ENCODE measurements around the gene CRIM1. TPM values are rescaled to one million over a fixed set of nuclear protein-coding genes. Genes with fewer than 3 reads are reported as not detected.

The CRIM1 gene
- total RNA-seq: 255 and 376 TPM in 2 replicates

GRCh38 chr2:36355151-36355889 is at the start of gene CRIM1:
CRIM1 (plus strand) TSS chr2:36355778; CDS start chr2:36356293, 515 bp downstream.

GRCh38 chr2:36597532-36598377 is 242.2 kb downstream of the CRIM1 start, which contains the start of gene FEZ2:
FEZ2 (minus strand) TSS chr2:36598168; CDS start chr2:36598142, 26 bp downstream.

Other genes with a start within 250 kb of the CRIM1 start
- 17.9 and 21.0 TPM in 2 replicates for gene FEZ2, start 242.4 kb downstream of the CRIM1 start, total RNA-seq

All from mesangial cell (primary cell).